Stimulated activated CD4-positive, alpha-beta T cell treated with anti-CD3 and anti-CD28 coated beads, Interleukin-12 subunit alpha, Interleukin-12 subunit beta, amount 100 ng/mL, for 4 hours (primary cell): ENCODE data around the gene EPM2A.
"Not testable (repeated sequence)": the region's sequence is repeated elsewhere in the genome, so short reads cannot be mapped to it uniquely, and the experiment has no call there.

Experiments used
- DNase-seq: peaks from one replicate; pipeline ENCODE4 v3.0.0-alpha.2; 2020

EPM2A gene

DNA sequence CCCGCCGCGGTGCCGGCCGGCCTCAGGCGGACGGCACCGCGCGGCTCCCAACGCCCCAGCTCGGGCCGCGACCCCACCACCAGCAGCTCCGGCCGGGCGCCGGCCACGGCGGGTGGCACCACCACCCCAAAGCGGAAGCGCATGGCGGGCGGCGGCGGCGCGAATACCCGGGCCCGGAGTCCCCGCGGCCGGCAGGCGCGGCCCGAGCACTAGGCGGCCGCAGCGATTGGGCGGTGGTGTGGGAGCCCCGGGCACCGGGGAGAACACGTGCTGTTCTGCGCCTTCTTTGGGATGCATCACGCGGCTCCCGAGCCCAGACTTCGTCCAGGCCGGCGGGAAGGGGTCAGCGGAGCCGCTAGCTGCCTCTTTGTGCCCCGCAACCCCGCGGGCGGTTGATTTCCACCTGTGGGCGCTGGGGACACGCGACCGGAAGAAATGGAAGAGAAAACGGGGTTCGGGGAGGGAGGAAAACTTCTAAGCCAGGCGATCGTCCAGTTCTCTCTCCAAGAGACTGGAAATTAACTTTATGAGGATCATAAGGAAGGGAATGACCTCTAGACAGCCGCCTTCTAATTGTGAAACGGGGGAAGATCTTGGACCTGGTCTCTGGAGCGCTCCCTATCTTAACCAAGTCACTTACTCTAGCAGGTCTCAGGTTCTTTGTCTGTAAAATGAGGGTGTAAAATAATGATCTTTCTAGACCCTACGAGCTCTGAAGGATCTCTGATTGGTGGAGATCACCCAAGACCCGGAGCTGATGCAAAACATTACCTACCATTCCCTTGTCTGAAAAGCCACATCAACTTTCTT lies at the start of gene EPM2A:
EPM2A (minus strand) TSS at position 165 of the 810 bp plus-strand sequence; CDS start at position 143, 22 bp downstream.
- DNase-seq: peak; percentile 59

- no peak for DNase-seq
Measured at GRCh38 chr6:145784683-145785082, 49.4 kb upstream of the EPM2A start.

DNA sequence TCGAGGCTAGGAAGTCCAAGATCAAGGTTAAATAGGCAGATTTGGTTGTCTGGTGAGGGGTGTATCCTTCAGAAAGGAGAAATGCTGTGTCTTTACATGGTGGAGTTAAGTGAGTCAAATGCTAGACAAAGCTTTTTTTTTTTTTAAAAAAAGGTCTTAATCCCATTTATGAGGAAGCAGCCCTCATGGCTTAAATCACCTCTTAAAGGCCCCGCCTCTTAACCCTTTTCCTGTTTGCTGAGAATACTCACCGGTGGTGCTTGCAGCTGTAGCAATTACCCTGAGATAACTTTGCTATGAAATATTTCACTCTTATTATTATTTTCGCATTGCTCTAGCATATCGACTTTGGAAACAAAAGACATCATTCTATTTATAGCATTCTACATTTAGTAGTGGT lies 48.5 kb upstream of the EPM2A start:
- DNase-seq: no peak

GRCh38 chr6:145772846-145773245 lies 37.5 kb upstream of the EPM2A start:
- no peak for DNase-seq

DNA sequence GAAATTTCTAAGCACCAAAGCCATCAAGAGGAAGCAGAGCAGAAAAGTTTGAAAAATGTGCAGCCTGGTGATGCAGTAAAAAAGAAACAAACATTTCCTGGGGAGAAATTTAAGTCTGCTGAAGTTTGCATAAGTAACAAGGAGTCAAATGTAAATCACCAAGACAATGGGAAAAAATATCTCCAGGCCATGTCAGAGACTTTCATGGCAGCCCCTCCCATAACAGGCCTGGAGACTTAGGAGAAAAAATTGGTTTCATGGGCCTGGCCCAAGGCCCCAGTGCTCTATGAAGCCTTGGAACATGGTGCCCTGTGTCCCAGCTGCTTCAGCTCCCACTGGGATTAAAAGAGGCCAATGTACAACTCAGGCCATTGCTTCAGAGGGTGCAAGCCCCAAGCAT lies 30.1 kb upstream of the EPM2A start:
- no peak for DNase-seq

DNA sequence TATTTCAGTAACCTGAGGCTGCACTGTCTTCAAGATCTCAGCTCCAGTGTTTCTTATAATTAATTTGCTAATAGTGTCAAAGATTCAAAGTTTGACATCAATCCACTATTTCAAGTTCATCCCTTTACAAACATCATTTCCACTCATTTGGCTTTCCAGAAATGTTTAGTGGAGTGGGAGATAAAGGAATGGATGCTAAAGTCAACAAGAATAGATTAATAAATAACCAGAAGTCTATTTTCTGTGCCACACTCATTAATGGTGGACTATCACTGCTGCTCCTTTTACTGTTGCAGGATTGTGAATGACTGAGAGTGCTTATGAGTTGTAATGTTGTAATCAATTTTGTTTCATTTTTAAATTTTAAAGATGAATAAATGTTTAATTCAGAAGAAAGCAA lies 28.4 kb upstream of the EPM2A start:
- no peak for DNase-seq

DNA sequence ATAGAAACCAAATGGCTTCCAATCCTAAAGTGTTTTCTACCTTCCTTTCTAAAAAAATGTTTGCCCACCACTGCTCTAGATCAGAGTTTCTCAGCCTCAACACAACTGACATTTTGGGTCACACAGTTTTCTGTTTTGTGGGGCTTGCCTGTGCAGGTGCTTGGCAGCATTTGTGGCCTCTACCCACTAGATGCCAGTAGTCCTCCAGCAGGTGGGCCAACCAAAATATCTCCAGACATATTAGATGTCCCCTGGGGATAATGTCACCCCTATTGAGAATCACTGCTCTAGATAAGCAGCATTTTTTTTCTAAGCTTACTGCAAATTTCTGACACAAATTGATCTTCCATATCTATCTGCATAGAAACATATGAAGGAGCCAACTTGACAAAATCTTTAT lies 26.3 kb upstream of the EPM2A start:
- DNase-seq: no peak

GRCh38 chr6:145758113-145758512 lies 22.8 kb upstream of the EPM2A start:
- DNase-seq: no peak

DNA sequence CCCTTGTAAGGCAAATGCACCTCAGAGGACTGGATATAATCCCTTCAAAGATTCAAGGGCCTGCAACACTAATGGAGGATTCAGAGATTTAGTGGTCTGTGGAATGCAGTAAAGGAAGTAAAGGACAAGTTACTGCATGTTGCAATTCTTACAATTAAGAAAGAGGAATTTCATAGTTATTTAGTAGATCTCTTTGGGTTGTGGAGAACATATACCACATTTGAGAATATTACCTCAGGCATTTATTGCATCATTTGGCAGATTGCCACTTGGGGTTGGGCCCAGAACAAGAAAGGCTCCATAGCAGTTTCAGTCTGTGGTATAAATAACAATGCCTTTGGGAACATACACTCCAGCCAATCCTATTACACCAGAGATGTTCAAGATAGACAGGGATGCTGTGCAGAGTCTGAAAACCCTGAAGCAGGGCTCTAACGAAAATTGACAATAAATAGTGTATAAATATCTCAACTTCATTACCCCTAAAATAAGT lies 20.9 kb upstream of the EPM2A start:
- no peak for DNase-seq

GRCh38 chr6:145755682-145756081 lies 20.4 kb upstream of the EPM2A start:
- DNase-seq: no peak

GRCh38 chr6:145752638-145753037 lies 17.3 kb upstream of the EPM2A start:
- no peak for DNase-seq

GRCh38 chr6:145749632-145750031 lies 14.3 kb upstream of the EPM2A start:
- DNase-seq: no peak

- DNase-seq: no peak
Measured at GRCh38 chr6:145745861-145746260, 10.5 kb upstream of the EPM2A start.

- DNase-seq: no peak
Measured at GRCh38 chr6:145744619-145745018, 9.3 kb upstream of the EPM2A start.

- DNase-seq: no peak
Measured at GRCh38 chr6:145743332-145743731, 8.0 kb upstream of the EPM2A start.

GRCh38 chr6:145742472-145742871 lies 7.2 kb upstream of the EPM2A start:
- not testable (repeated sequence) for DNase-seq

GRCh38 chr6:145739685-145740084 lies 4.4 kb upstream of the EPM2A start:
- DNase-seq: not testable (repeated sequence)

DNA sequence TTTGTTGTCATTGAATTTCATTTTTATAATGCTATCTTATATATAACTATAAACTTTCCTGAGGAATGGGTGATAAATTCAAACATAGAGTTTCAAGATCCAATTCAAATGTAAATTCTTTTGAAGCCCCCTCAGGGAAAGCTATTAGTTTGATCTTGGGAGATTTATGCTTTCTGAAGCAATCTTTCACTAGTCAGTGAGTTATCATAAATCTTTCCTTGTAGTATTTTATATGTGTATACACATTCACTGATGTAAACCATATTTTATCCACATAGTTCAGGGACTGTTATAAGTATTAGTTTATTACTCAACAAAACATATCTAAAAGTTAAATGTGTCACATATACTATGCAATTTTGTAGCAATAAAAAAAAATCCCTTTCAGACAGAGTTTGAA lies 2.9 kb upstream of the EPM2A start:
- DNase-seq: no peak

DNA sequence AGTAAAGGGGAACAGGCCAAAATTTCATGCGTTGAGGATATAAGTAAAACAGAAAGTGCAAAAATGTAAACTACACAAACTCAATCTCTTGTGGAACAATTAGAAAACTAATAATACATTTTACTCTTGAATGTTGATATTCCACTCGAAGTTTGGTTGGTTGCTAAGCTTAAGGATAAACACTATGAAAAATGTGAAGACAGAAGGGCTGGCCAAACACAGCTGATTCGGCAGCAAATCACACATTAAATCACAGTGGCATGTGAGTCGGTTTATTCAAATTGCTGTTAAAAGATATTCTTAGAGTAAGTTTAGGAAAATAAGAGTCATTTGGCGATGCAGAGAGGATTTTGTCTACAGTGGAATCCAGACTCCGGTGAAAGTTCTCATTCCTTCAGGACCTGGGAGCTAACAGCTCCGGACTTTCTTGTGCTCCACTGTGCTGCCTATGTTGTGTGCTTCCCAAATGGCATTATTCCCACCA lies 1.4 kb upstream of the EPM2A start:
- DNase-seq: no peak

DNA sequence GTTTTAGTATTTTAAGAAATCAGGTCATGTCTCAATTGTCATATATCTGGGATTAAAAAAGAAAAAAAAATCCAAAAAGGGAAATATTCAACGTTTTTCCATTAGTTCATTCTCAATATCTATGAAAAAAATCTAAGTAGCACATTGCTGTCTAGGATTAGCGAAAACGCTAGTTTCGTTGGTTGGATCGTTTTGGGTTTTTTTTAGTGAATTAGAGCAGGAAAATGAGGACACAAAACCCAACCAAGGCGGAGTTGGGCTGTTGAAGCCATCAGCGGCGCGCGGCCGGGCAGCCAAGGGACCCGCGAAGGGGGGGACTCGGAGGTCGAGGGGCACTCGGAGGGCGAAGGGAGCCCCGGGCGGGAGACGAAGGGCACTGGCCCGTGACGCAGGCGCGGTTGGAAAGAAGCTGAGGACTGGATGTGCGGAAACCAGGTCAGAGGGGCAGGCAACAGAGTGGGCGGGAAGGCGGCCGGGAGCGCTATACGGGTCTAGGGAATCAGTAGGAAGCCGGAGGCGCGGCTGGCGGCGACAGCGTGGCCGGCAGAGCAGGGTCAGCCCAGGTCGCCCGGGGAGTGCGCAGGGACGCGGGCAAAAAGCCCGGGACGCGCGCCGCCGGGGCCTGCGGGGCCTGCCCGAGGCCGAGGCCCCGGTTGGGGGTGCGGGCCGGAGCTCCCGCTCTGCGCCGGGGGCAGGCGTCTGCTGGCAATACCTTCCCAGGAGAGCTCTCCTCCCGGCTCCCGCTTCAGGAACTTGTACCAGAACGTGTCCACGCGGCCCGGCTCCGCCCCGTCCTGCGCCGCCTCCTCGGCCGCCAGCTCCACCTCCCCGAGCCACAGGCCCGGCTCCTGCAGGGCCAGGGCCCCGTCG lies 599 bp downstream of the EPM2A start:
- DNase-seq: peak; percentile 73

- DNase-seq: no peak
Measured at GRCh38 chr6:145733810-145734209, 1.5 kb downstream of the EPM2A start.

DNA sequence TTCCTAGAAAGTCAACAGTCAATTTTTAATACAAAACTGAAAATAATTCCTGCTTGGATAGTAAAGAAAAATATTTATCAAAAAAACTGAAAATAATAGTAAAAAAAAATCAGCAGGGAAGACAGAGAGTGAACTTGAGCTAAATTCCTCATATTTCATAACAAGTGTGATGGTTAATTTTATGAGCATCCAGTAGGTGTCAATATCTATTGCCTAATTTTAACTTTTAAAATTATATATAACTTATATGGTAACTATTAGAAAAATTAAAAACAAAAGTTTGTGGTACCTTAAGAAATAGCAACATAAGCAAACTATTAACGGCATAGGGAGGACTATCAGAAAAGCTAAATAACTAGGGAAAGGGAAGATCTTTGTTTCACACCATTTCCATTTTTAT lies 2.1 kb downstream of the EPM2A start:
- no peak for DNase-seq

DNA sequence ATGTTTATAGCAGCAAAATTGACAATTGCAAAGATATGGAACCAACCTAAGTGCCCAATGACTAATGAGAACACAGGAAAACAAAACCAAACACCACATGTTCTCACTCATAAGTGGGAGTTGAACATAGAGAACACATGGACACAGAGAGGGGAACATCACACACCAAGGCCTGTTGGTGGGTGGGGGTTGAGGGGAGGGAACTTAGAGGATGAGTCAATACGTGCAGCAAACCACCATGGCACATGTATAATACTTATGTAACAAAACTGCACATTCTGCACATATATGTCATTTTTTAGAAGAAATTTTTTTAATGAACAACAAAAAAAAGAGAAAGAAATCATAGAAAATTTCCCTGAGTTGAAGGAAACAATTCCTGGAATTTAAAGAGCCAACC lies 3.9 kb downstream of the EPM2A start:
- DNase-seq: no peak

DNA sequence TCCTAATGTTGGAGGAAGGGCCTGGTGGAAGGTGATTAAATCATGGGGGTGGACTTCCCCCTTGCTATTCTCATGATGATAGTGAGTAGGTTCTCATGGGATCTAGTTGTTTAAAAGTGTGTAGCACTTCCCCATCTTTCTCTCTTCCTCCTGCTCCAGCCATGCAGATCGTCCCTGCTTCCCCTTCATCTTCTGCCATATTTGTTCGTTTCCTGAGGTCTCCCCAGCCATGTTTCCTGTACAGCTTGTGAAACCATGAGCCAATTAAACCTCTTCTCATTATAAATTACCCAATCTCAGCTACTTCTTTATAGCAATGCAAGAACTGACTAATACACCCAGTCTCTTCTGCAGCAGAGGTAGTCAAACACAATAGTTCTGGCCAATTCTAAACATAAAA lies 5.4 kb downstream of the EPM2A start:
- no peak for DNase-seq
